IMR-90 (cell line): Measurements from ENCODE around the gene TLR10. TPM values are rescaled to one million over a fixed set of nuclear protein-coding genes. Genes with fewer than 3 reads are reported as not detected.

Experiments
- ATAC-seq: fragments of 200-7000 bp; cut with Tn5 transposase; 2 replicates; pipeline ENCODE4 v1.9.1; 2020; ENCODE audit warnings: low read depth, mild to moderate bottlenecking, moderate library complexity
- BruUV-seq: library from RNA; stranded (reverse); fragments of 400-500 nt; replicated peaks from 2 replicates; lab custom pipeline; 2021; lab: Mats Ljungman, UMichigan
- CTCF ChIA-PET: fragments of 300-600 bp; formaldehyde crosslinking; extraction: SDS; loops from one replicate; lab custom pipeline; 2021; ENCODE audit warnings: antibody characterized with exemption; lab: Yijun Ruan, JAX
- POLR2A ChIA-PET: fragments of 300-600 bp; sonication (Branson Sonifier 250); formaldehyde crosslinking; loops from one replicate; lab custom pipeline; 2022; ENCODE audit warnings: antibody characterized with exemption; ENCODE audit not compliant: unreplicated experiment; lab: Charles Lee
- DNase-seq: peaks from one replicate; pipeline ENCODE4 v3.0.0; 2013
- H2AFZ ChIP-seq: replicated peaks from 2 replicates; pipeline ENCODE3; 2013; ENCODE audit warnings: low read length, mild to moderate bottlenecking; ENCODE audit not compliant: poor library complexity
- H2AK5ac ChIP-seq: 2 replicates; pipeline ENCODE4 v1.6.1; 2013; ENCODE audit warnings: low read depth, low read length, inconsistent platforms
- H2AK9ac ChIP-seq: replicated peaks from 2 replicates; pipeline ENCODE3; 2013; ENCODE audit warnings: mild to moderate bottlenecking, low read depth, low read length, moderate library complexity; ENCODE audit not compliant: poor library complexity
- H2BK120ac ChIP-seq: 2 replicates; pipeline ENCODE4 v1.6.1; 2013; ENCODE audit warnings: low read depth, low read length, inconsistent platforms
- H2BK15ac ChIP-seq: 3 replicates; pipeline ENCODE4 v1.6.1; 2013; ENCODE audit warnings: low read depth, low read length, inconsistent platforms
- H2BK20ac ChIP-seq: 2 replicates; pipeline ENCODE4 v1.6.1; 2013; ENCODE audit warnings: low read depth, mild to moderate bottlenecking, inconsistent platforms, low read length, moderate library complexity
- H2BK5ac ChIP-seq: 2 replicates; pipeline ENCODE4 v1.6.1; 2013; ENCODE audit warnings: mild to moderate bottlenecking, low read depth, low read length, inconsistent platforms; ENCODE audit not compliant: poor library complexity, severe bottlenecking
- H3K14ac ChIP-seq: replicated peaks from 2 replicates; pipeline ENCODE4 v1.6.1; 2013; ENCODE audit warnings: low read depth, low read length, inconsistent platforms
- H3K18ac ChIP-seq: 2 replicates; pipeline ENCODE4 v1.6.1; 2013; ENCODE audit warnings: low read depth, low read length, control low read depth
- H3K23ac ChIP-seq: 2 replicates; pipeline ENCODE4 v1.6.1; 2013; ENCODE audit warnings: low read depth, low read length, inconsistent platforms
- H3K27ac ChIP-seq: 2 replicates; pipeline ENCODE4 v1.5.1; 2013; ENCODE audit warnings: mild to moderate bottlenecking, control low read depth, low read length; ENCODE audit not compliant: insufficient read depth
- H3K27me3 ChIP-seq: 2 replicates; pipeline ENCODE4 v1.6.1; 2013; ENCODE audit warnings: low read length; ENCODE audit not compliant: control insufficient read depth, insufficient read depth
- H3K36me3 ChIP-seq: 2 replicates; pipeline ENCODE4 v1.6.1; 2013; ENCODE audit warnings: low read length, mixed read lengths; ENCODE audit not compliant: control insufficient read depth, insufficient read depth
- H3K4ac ChIP-seq: 2 replicates; pipeline ENCODE4 v1.6.1; 2013; ENCODE audit warnings: low read depth, low read length, inconsistent platforms
- H3K4me1 ChIP-seq: 2 replicates; pipeline ENCODE4 v1.6.1; 2013; ENCODE audit warnings: low read length, mixed read lengths; ENCODE audit not compliant: control insufficient read depth, insufficient read depth
- H3K4me2 ChIP-seq: 2 replicates; pipeline ENCODE4 v1.6.1; 2013; ENCODE audit warnings: low read depth, mild to moderate bottlenecking, control low read depth, low read length, moderate library complexity
- H3K4me3 ChIP-seq: 2 replicates; pipeline ENCODE4 v1.5.1; 2013; ENCODE audit warnings: low read depth, mild to moderate bottlenecking, control low read depth, low read length, moderate library complexity; ENCODE audit not compliant: insufficient read depth
- H3K56ac ChIP-seq: 2 replicates; pipeline ENCODE4 v1.6.1; 2013; ENCODE audit warnings: low read length, inconsistent platforms; ENCODE audit not compliant: insufficient read depth; ENCODE audit errors: extremely low read depth
- H3K79me1 ChIP-seq, 2 experiments: 2 replicates each; pipeline ENCODE4 v1.6.1; 2013; ENCODE audit warnings: low read length in 2 of 2, inconsistent platforms in 1 of 2, low read depth in 1 of 2
- H3K9ac ChIP-seq: 2 replicates; pipeline ENCODE4 v1.6.1; 2013; ENCODE audit warnings: low read depth, low read length, control low read depth
- H3K9me1 ChIP-seq: 2 replicates; pipeline ENCODE4 v1.6.1; 2013; ENCODE audit warnings: low read length, inconsistent platforms; ENCODE audit not compliant: insufficient read depth
- H3K9me3 ChIP-seq: 2 replicates; pipeline ENCODE4 v1.6.1; 2013; ENCODE audit warnings: low read length; ENCODE audit not compliant: control insufficient read depth, insufficient read depth
- H4K20me1 ChIP-seq: 2 replicates; pipeline ENCODE4 v1.6.1; 2013; ENCODE audit warnings: low read length, inconsistent platforms; ENCODE audit not compliant: insufficient read depth
- H4K5ac ChIP-seq: 2 replicates; pipeline ENCODE4 v1.6.1; 2013; ENCODE audit warnings: mild to moderate bottlenecking, low read depth, low read length, control low read depth
- H4K8ac ChIP-seq, 2 experiments: 2 replicates each; pipeline ENCODE4 v1.6.1; 2013; ENCODE audit warnings: low read depth in 2 of 2, low read length in 2 of 2, control low read depth in 1 of 2, inconsistent platforms in 1 of 2
- H4K91ac ChIP-seq: 2 replicates; pipeline ENCODE4 v1.6.1; 2013; ENCODE audit warnings: low read depth, low read length, inconsistent platforms; ENCODE audit not compliant: insufficient read depth
- BHLHE40 ChIP-seq: fragments of 150-350 bp; IDR thresholded peaks from 2 replicates; pipeline ENCODE4 v1.6.1; 2016; ENCODE audit warnings: mild to moderate bottlenecking, low read depth, low read length
- CEBPB ChIP-seq: IDR thresholded peaks from 2 replicates; pipeline ENCODE4 v1.6.1; 2012; ENCODE audit warnings: low read depth, low read length, improper control_type of control experiment
- FOS ChIP-seq: fragments of 150-350 bp; IDR thresholded peaks from 2 replicates; pipeline ENCODE4 v1.6.1; 2016; ENCODE audit warnings: low read depth, low read length
- MAZ ChIP-seq: IDR thresholded peaks from 2 replicates; pipeline ENCODE4 v1.6.1; 2012; ENCODE audit warnings: low read depth, mild to moderate bottlenecking, low read length, improper control_type of control experiment, moderate library complexity, borderline replicate concordance
- NFE2L2 ChIP-seq: fragments of 150-350 bp; IDR thresholded peaks from 2 replicates; pipeline ENCODE4 v1.6.1; 2016; ENCODE audit warnings: low read depth, mild to moderate bottlenecking, low read length
- POLR2A ChIP-seq: IDR thresholded peaks from 2 replicates; pipeline ENCODE4 v1.6.1; 2012; ENCODE audit warnings: mild to moderate bottlenecking, low read depth, low read length
- RAD21 ChIP-seq: IDR thresholded peaks from 2 replicates; pipeline ENCODE4 v1.6.1; 2012; ENCODE audit warnings: low read length, improper control_type of control experiment
- RCOR1 ChIP-seq: IDR thresholded peaks from 2 replicates; pipeline ENCODE4 v1.6.1; 2012; ENCODE audit warnings: mild to moderate bottlenecking, low read length, improper control_type of control experiment; ENCODE audit not compliant: insufficient replicate concordance
- WGBS, 2 experiments: methylation state at CpG; one replicate each; pipeline versions ENCODE4 v1.1.5 to v1.1.7; 2013; ENCODE audit warnings: missing lambda C conversion rate in 2 of 2; ENCODE audit not compliant: insufficient read length in 1 of 2; ENCODE audit errors: extremely low coverage in 2 of 2; 5-methylcytosine and 5-hydroxymethylcytosine counted together
- dilution Hi-C: fragments of 300-500 bp; cut with HindIII; formaldehyde crosslinking; loops from one replicate; pipeline ENCODE4 v1.14.3; 2018; ENCODE audit warnings: low sequenced_read_pairs; ENCODE audit not compliant: unreplicated experiment
- in situ Hi-C: fragments of 300-500 bp; cut with MboI; formaldehyde crosslinking; loops from 3 replicates; pipeline ENCODE4 v1.14.3; 2019; ENCODE audit warnings: low sequenced_read_pairs, inconsistent platforms, mixed read lengths
- intact Hi-C: fragments of 100-400 bp; cut with micrococcal nuclease; formaldehyde crosslinking; loops from 2 replicates; pipeline ENCODE4 v1.10.0; 2022
- polyA plus RNA-seq, 3 experiments: library from polyadenylated mRNA; depleted of rRNA; stranded (reverse); fragments of >200 nt; gene quantifications; 2 replicates each; pipeline ENCODE4 v1.2.3, GENCODE V29; 2012; ENCODE audit warnings: low replicate concordance in 1 of 3
- total RNA-seq: library from RNA; depleted of rRNA; stranded (reverse); fragments of >200 nt; gene quantifications from 2 replicates; pipeline ENCODE4 v1.2.3, GENCODE V29; 2012
- TF ChIP-seq, protein P1 (sequence below): conservative IDR thresholded peaks from 2 replicates; pipeline ENCODE4 v1.5.1; 2012; ENCODE audit warnings: mild to moderate bottlenecking, low read depth, low read length, improper control_type of control experiment

TLR10 gene
- total and polyA plus RNA-seq, 2 of the 4 experiments (the other 2 are of a cell fraction): not detected

DNA sequence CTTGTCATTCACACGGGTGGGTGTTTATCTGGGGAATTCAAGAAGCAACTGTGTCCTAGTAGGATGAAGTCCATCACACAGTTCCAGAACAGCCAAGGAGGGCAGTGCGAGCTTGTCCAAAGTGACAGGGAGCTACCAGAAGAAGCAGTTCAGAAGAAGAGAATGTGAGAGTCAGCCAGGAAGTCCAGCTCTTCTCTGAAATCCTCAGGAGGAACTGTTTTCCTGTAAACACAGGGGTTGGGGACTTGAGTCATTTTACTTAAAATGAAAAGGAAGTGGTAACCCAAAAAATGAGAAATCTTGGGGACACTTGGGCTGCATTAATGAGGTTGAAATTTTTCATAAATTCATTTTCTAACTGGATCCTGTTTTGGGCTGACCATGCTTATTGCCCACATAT, 8.2 kb upstream of the TLR10 start:
- H2BK5ac ChIP-seq: no peak overlapping the region
- H4K20me1 ChIP-seq: no peaks in the 10 kb centered on the region
- H2BK15ac ChIP-seq: no peak overlapping the region
- H3K4me2 ChIP-seq: no peak overlapping the region
- no peak for DNase-seq
- no peak overlapping the region for H3K23ac ChIP-seq
- ChIA-PET CTCF (interaction anchor here (0.6 to 1.9 kb wide), 2 partner anchors 8 to 18 kb away, joined by 4 to 5 read pairs; partner anchors contain the start of gene TLR10), POLR2A (no interaction called here)
- intact Hi-C loops: no loop called here
- no peak overlapping the region for H3K14ac ChIP-seq
- no peak overlapping the region for H3K4me3 ChIP-seq
- 75% methylated on average over 2 of the region's 2 CpGs; no CpG with 5 or more reads in 1 of the 2 experiments for WGBS, 2 experiments
- no peak overlapping the region for H3K9ac ChIP-seq
- H3K79me1 ChIP-seq: no peaks in the 10 kb centered on the region
- H3K4ac ChIP-seq: no peak overlapping the region
- no peak overlapping the region for H2BK120ac ChIP-seq
- H4K91ac ChIP-seq: no peak overlapping the region
- no peaks in the 10 kb centered on the region for H3K9me1 ChIP-seq
- BruUV-seq: no TSS peak
- no peak overlapping the region for H2AK5ac ChIP-seq
- dilution Hi-C loops: no loop called here
- H3K27me3 ChIP-seq: peaks cover 3% of the 10 kb centered on the region; the same call in 1 of the 2 replicates
- H2AFZ ChIP-seq: no peak overlapping the region
- no peaks in the 10 kb centered on the region for H3K4me1 ChIP-seq
- no peak overlapping the region for H3K18ac ChIP-seq
- in situ Hi-C loops: no loop called here
- H4K8ac ChIP-seq: no peak overlapping the region
- no peak overlapping the region for H4K5ac ChIP-seq
- no peaks in the 10 kb centered on the region; the same call in 1 of the 2 replicates for H3K9me3 ChIP-seq
- no peak for ATAC-seq
- no peaks in the 10 kb centered on the region for H3K36me3 ChIP-seq
- H2AK9ac ChIP-seq: no peak overlapping the region
- no peak overlapping the region for H3K27ac ChIP-seq
- TF ChIP-seq RCOR1 (no peak), MAZ (no peak), CEBPB (no peak), NFE2L2 (no peak), RAD21 (no peak), BHLHE40 (no peak), FOS (no peak), POLR2A (no peak)
- TF ChIP-seq, protein P1, sequence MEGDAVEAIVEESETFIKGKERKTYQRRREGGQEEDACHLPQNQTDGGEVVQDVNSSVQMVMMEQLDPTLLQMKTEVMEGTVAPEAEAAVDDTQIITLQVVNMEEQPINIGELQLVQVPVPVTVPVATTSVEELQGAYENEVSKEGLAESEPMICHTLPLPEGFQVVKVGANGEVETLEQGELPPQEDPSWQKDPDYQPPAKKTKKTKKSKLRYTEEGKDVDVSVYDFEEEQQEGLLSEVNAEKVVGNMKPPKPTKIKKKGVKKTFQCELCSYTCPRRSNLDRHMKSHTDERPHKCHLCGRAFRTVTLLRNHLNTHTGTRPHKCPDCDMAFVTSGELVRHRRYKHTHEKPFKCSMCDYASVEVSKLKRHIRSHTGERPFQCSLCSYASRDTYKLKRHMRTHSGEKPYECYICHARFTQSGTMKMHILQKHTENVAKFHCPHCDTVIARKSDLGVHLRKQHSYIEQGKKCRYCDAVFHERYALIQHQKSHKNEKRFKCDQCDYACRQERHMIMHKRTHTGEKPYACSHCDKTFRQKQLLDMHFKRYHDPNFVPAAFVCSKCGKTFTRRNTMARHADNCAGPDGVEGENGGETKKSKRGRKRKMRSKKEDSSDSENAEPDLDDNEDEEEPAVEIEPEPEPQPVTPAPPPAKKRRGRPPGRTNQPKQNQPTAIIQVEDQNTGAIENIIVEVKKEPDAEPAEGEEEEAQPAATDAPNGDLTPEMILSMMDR: no peak
- H3K56ac ChIP-seq: no peak overlapping the region
- no peak overlapping the region for H2BK20ac ChIP-seq
